ENCODE results near the gene FSTL5.

Gene FSTL5

DNA sequence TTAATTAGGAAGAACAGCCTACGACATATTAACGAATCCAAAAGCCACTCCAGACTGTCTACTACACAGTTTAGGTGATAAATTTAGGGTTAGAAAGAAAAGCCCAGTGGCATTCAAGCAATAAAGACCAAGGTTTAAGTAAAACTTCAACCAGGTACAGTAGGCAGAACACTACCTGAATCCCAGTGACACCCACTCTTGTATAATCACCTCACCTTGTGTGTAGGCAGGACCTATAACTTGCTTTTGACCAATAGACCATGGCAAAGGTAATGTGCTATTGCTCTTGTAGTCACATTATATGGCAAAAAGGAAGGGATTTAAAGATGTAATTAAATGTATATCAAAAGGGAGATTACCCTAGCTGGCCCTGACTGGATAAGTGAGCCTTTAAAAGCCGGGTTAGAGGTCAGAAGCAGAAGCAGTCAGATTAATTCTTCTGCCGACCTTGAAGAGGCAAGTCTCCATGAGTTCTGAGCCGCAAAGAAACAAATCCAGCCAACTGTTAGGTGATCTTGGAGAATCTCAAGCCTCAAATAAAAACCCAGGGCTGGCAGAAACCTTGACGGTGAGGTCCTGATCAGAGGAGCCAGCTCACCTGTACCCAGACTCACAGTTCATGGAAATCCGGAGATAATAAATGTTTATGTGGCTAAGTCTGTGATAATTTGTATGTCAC, 8.8 kb downstream of the FSTL5 start:
- no peak for TF ChIP-seq EZH2 (IDR thresholded peaks at IDR 0.05)
- TF ChIP-seq POLR2AphosphoS5 (IDR thresholded peaks at IDR 0.05; ENCODE audit: borderline replicate concordance, low read depth, low read length) = no peak
- no peak for TF ChIP-seq FOXP2 (optimal IDR thresholded peaks at IDR 0.05; ENCODE audit: control extremely low read depth, extremely low read length, insufficient read depth)
- no peak overlapping the region for H3K4me3 ChIP-seq
- no peaks in the 10 kb centered on the region for H3K36me3 ChIP-seq (ENCODE audit: insufficient read depth, low read length)
- no peak overlapping the region for H3K27ac ChIP-seq
- no peaks in the 10 kb centered on the region for H3K9me3 ChIP-seq (ENCODE audit: low read depth, low read length)
- DNase-seq (ENCODE audit: low read depth, low spot score) = no peak
- H3K9ac ChIP-seq (ENCODE audit: insufficient read length) = no peak overlapping the region

DNA sequence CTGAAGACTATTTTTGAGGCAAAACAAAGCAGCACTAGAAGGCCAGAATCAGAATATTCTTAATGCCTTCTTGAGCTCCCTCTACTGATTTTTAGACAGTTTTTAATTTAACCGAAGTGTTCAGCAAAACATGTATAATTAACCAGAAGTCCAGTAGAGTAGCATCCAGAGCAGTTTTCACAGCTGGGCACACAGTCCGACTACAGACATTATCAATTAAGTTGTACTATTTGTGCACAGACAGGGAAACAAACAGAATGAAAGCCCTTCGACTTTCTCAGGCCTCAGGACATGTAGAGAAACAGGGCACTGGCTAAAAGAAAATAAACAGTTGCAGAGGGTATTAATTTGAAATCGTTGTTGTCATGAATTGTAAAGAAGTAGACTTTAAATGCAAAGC, 11.9 kb downstream of the FSTL5 start:
- Histone ChIP-seq H3K4me3 (no peak overlapping the region), H3K36me3 (ENCODE audit: insufficient read depth, low read length) (no peaks in the 10 kb centered on the region), H3K27ac (no peak overlapping the region), H3K9ac (ENCODE audit: insufficient read length) (no peak overlapping the region), H3K9me3 (ENCODE audit: low read depth, low read length) (no peaks in the 10 kb centered on the region)
- no peak for DNase-seq (ENCODE audit: low read depth, low spot score)
- no peak for TF ChIP-seq POLR2AphosphoS5 (IDR thresholded peaks at IDR 0.05; ENCODE audit: borderline replicate concordance, low read depth, low read length)
- no peak for TF ChIP-seq EZH2 (IDR thresholded peaks at IDR 0.05)
- no peak for TF ChIP-seq FOXP2 (optimal IDR thresholded peaks at IDR 0.05; ENCODE audit: control extremely low read depth, extremely low read length, insufficient read depth)

DNA sequence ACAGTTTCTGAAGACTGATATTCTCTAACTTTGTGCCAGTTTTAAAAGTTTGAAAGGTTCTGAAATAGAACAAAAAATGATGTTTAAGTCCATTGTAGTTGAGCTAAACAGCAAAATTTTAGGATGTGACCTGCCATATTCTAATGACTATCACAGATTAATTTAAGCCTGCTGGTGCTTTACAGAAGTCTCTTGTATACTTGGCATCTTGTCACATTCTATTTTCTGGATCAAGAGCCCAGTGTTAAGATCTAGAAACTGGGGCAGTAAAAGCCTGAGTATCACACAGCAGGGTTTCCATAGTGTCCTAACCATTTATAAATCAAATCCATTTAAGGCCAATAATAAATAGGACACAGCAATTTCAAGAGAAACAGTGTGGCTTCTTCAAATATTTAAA, 12.4 kb downstream of the FSTL5 start:
- no peak for TF ChIP-seq FOXP2 (optimal IDR thresholded peaks at IDR 0.05; ENCODE audit: control extremely low read depth, extremely low read length, insufficient read depth)
- no peak for TF ChIP-seq POLR2AphosphoS5 (IDR thresholded peaks at IDR 0.05; ENCODE audit: borderline replicate concordance, low read depth, low read length)
- no peak for TF ChIP-seq EZH2 (IDR thresholded peaks at IDR 0.05)
- Histone ChIP-seq H3K4me3 (no peak overlapping the region), H3K27ac (no peak overlapping the region), H3K9ac (ENCODE audit: insufficient read length) (no peak overlapping the region), H3K36me3 (ENCODE audit: insufficient read depth, low read length) (no peaks in the 10 kb centered on the region), H3K9me3 (ENCODE audit: low read depth, low read length) (no peaks in the 10 kb centered on the region)
- no peak for DNase-seq (ENCODE audit: low read depth, low spot score)

DNA sequence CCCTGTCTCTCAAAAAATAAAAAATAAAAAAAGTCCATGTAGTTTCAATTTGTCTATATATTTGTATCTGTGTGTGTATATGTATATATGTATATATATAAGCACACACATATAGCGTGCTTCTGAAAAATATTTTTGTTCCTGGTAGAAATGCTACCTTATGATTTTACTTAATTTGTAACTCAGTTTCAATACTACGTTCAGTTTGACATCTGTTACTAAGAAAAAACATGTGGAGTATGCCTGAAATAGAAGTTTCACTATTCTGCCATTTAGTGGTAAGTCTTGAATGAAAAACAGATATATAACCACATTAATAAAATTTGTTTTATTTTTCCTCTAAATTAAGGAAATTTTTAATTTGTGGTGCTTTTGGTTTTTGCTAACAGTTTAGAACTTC, 14.2 kb downstream of the FSTL5 start:
- Histone ChIP-seq H3K4me3 (no peak overlapping the region), H3K36me3 (ENCODE audit: insufficient read depth, low read length) (no peaks in the 10 kb centered on the region), H3K27ac (no peak overlapping the region), H3K9me3 (ENCODE audit: low read depth, low read length) (no peaks in the 10 kb centered on the region), H3K9ac (ENCODE audit: insufficient read length) (no peak overlapping the region)
- DNase-seq (ENCODE audit: low read depth, low spot score) = no peak
- no peak for TF ChIP-seq EZH2 (IDR thresholded peaks at IDR 0.05)
- TF ChIP-seq FOXP2 (optimal IDR thresholded peaks at IDR 0.05; ENCODE audit: control extremely low read depth, extremely low read length, insufficient read depth) = no peak
- TF ChIP-seq POLR2AphosphoS5 (IDR thresholded peaks at IDR 0.05; ENCODE audit: borderline replicate concordance, low read depth, low read length) = no peak

DNA sequence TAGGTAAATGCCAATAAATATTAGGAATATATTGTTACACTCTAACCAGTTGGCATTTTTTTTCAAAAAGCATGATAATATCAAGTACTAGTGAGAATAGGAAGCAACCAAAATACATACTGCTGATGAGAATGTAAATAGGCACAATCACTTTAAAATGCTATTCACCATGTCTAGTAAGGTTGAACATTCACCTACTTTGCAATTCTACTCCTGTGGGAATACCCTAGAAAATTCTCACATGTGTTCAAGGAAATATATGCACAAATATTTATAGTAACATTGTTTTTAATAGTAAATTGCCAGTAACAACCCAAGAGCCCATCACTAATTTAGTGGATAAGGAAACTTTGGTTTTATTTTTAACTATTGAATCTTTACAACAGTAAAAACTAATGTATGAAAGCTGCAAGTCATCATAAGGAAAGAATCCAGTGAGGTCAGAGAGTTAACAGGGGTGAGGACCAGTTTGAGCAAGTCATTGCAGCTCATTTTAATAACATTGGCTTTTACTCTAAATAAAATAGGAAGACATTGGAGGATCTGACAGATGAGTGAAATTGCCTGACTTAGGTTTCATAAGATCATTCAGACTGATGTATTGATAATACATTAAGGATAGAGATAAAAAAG, 23.6 kb downstream of the FSTL5 start:
- Histone ChIP-seq H3K36me3 (ENCODE audit: insufficient read depth, low read length) (no peaks in the 10 kb centered on the region), H3K4me3 (no peak overlapping the region), H3K9me3 (ENCODE audit: low read depth, low read length) (peaks cover 3% of the 10 kb centered on the region; the same call in 1 of the 2 replicates), H3K9ac (ENCODE audit: insufficient read length) (no peak overlapping the region), H3K27ac (no peak overlapping the region)
- TF ChIP-seq POLR2AphosphoS5 (IDR thresholded peaks at IDR 0.05; ENCODE audit: borderline replicate concordance, low read depth, low read length) (no peak), EZH2 (IDR thresholded peaks at IDR 0.05) (no peak), FOXP2 (optimal IDR thresholded peaks at IDR 0.05; ENCODE audit: control extremely low read depth, extremely low read length, insufficient read depth) (no peak)
- no peak for DNase-seq (ENCODE audit: low read depth, low spot score)

DNA sequence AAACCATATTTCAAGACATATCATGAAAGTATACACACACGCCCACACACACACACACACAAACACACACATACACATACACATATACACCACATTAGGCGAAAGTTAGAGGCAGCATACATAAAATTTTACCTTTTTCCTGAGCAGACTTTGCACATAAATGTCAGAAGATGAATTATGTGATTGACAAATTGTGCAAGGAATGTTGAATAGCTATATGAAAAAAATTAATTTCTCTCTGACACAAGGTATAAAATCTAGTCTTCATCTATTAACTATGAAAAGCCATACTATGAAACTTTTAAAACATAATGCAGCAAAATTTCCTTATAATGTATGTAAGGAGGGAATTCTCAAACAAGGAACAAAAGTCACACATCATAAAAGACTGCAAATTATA, 24.4 kb downstream of the FSTL5 start:
- no peak for DNase-seq (ENCODE audit: low read depth, low spot score)
- H3K9me3 ChIP-seq (ENCODE audit: low read depth, low read length) = peaks cover 3% of the 10 kb centered on the region; the same call in 1 of the 2 replicates
- no peak overlapping the region for H3K4me3 ChIP-seq
- no peaks in the 10 kb centered on the region for H3K36me3 ChIP-seq (ENCODE audit: insufficient read depth, low read length)
- H3K9ac ChIP-seq (ENCODE audit: insufficient read length) = no peak overlapping the region
- TF ChIP-seq FOXP2 (optimal IDR thresholded peaks at IDR 0.05; ENCODE audit: control extremely low read depth, extremely low read length, insufficient read depth) (no peak), POLR2AphosphoS5 (IDR thresholded peaks at IDR 0.05; ENCODE audit: borderline replicate concordance, low read depth, low read length) (no peak), EZH2 (IDR thresholded peaks at IDR 0.05) (no peak)
- H3K27ac ChIP-seq = no peak overlapping the region

DNA sequence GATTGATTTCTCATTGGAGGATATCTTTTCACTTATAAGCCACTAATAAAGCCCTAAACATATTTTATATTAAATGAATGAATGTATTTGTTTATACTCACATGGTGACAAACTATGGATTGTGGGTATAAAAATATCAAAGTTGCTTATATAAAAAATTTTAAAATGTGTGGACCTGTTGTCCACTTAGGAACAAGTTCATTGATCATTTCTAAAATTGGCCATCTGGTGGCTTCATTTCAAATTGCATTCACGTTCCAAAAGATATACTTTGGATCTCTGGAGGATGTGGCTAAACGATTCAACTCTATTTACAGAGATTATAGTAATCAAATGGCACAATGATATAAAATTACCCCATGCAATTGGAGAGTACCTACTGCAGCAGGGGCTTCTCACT, 32.5 kb downstream of the FSTL5 start:
- Histone ChIP-seq H3K4me3 (no peak overlapping the region), H3K36me3 (ENCODE audit: insufficient read depth, low read length) (no peaks in the 10 kb centered on the region), H3K9me3 (ENCODE audit: low read depth, low read length) (peaks cover 3% of the 10 kb centered on the region; the same call in 1 of the 2 replicates), H3K27ac (no peak overlapping the region), H3K9ac (ENCODE audit: insufficient read length) (no peak overlapping the region)
- no peak for DNase-seq (ENCODE audit: low read depth, low spot score)
- TF ChIP-seq FOXP2 (optimal IDR thresholded peaks at IDR 0.05; ENCODE audit: control extremely low read depth, extremely low read length, insufficient read depth) (no peak), EZH2 (IDR thresholded peaks at IDR 0.05) (no peak), POLR2AphosphoS5 (IDR thresholded peaks at IDR 0.05; ENCODE audit: borderline replicate concordance, low read depth, low read length) (no peak)

DNA sequence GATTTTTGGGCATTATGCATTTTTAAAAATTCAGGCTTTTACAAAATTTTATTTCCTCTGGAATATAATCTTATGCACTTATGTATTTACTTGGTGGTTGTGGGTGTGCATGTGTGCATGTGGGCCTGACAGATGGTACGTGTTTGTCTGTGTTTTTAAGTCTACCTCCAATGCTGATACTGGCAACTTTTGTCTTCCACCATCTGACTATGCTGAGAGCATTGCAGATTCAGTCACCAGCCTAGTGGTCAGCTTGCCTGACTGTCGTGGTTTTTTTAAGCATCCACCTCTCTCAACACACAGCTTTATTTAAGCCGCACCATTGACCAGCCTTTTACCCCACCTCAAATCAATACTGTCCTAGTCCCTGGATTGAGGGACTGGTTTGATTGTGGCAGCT, 37.1 kb downstream of the FSTL5 start:
- no peaks in the 10 kb centered on the region for H3K9me3 ChIP-seq (ENCODE audit: low read depth, low read length)
- DNase-seq (ENCODE audit: low read depth, low spot score) = no peak
- H3K9ac ChIP-seq (ENCODE audit: insufficient read length) = no peak overlapping the region
- no peaks in the 10 kb centered on the region for H3K36me3 ChIP-seq (ENCODE audit: insufficient read depth, low read length)
- no peak overlapping the region for H3K27ac ChIP-seq
- H3K4me3 ChIP-seq = no peak overlapping the region
- TF ChIP-seq FOXP2 (optimal IDR thresholded peaks at IDR 0.05; ENCODE audit: control extremely low read depth, extremely low read length, insufficient read depth) (no peak), POLR2AphosphoS5 (IDR thresholded peaks at IDR 0.05; ENCODE audit: borderline replicate concordance, low read depth, low read length) (no peak), EZH2 (IDR thresholded peaks at IDR 0.05) (no peak)
